ENCODE results near the gene STAMBPL1. TPM values are rescaled to one million over a fixed set of nuclear protein-coding genes. Genes with fewer than 3 reads are reported as not detected.

The STAMBPL1 gene
- total RNA-seq, 1 experiment from 2014 or later: 25.2 TPM

GRCh38 chr10:88874281-88874680, 5.8 kb upstream of the STAMBPL1 start:
- Histone ChIP-seq H3K27me3 (ENCODE audit: control insufficient read depth, insufficient read depth, low read length) (no peaks in the 10 kb centered on the region), H3K4me1 (ENCODE audit: control insufficient read depth, insufficient read depth, low read length) (peaks cover 5% of the 10 kb centered on the region), H3K4me3 (ENCODE audit: low read depth in 2 of 2, low read length in 2 of 2) (no peak overlapping the region), H3K9me3 (ENCODE audit: control insufficient read depth, insufficient read depth, low read depth, low read length) (peaks cover 4% of the 10 kb centered on the region; the same call in 1 of the 2 replicates), H3K36me3 (ENCODE audit: control insufficient read depth, insufficient read depth, low read length) (no peaks in the 10 kb centered on the region), H3K27ac (ENCODE audit: low read length) (no peak overlapping the region; the same call in 1 of the 2 replicates)
- CTCF ChIA-PET: no interaction called here
- TF ChIP-seq TCF7L2 (IDR thresholded peaks at IDR 0.05; ENCODE audit: low read depth, low read length) (no peak), POLR2AphosphoS5 (IDR thresholded peaks at IDR 0.05; ENCODE audit: low read depth, low read length) (no peak), CTCF (IDR thresholded peaks at IDR 0.05) (no peak), SIN3A (IDR thresholded peaks at IDR 0.05; ENCODE audit: borderline replicate concordance, insufficient read depth, low read depth, low read length) (no peak)
- TF ChIP-seq, protein P1, sequence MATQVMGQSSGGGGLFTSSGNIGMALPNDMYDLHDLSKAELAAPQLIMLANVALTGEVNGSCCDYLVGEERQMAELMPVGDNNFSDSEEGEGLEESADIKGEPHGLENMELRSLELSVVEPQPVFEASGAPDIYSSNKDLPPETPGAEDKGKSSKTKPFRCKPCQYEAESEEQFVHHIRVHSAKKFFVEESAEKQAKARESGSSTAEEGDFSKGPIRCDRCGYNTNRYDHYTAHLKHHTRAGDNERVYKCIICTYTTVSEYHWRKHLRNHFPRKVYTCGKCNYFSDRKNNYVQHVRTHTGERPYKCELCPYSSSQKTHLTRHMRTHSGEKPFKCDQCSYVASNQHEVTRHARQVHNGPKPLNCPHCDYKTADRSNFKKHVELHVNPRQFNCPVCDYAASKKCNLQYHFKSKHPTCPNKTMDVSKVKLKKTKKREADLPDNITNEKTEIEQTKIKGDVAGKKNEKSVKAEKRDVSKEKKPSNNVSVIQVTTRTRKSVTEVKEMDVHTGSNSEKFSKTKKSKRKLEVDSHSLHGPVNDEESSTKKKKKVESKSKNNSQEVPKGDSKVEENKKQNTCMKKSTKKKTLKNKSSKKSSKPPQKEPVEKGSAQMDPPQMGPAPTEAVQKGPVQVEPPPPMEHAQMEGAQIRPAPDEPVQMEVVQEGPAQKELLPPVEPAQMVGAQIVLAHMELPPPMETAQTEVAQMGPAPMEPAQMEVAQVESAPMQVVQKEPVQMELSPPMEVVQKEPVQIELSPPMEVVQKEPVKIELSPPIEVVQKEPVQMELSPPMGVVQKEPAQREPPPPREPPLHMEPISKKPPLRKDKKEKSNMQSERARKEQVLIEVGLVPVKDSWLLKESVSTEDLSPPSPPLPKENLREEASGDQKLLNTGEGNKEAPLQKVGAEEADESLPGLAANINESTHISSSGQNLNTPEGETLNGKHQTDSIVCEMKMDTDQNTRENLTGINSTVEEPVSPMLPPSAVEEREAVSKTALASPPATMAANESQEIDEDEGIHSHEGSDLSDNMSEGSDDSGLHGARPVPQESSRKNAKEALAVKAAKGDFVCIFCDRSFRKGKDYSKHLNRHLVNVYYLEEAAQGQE (IDR thresholded peaks at IDR 0.05; ENCODE audit: insufficient read depth in 1 of 2, low read depth in 2 of 2, low read length in 1 of 2): no peak
- ATAC-seq (no peak), DNase-seq (ENCODE audit: low read depth, low spot score) (no peak)
- BruUV-seq (replicated peaks): no TSS peak
- intact Hi-C loops (cut with micrococcal nuclease; ENCODE audit: unreplicated experiment) (no loop called here), in situ Hi-C loops (cut with HindIII; ENCODE audit: low pct_unique_long_range_greater_than_20kb, low sequenced_read_pairs) (no loop called here)
- POLR2A ChIA-PET: no interaction called here

DNA sequence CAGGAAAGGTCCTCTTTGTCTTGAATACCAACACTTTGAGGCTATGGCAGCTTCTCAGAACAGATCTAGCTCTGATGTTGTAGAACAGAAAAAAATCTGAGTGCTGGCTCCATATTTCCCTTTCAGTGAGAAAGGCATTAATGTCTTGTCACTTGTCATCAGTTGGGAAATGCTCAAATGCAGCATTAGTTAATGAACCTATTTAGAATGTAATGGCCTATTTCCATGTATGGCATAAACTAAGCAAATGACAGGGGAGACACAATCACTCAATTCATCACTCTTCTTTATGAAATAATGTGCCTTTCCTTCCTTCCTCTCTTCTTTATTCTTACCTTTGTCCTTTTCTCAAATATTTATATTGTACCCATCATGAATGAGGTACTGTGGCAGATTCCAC, 5.0 kb upstream of the STAMBPL1 start:
- no peak overlapping the region for H3K4me3 ChIP-seq (ENCODE audit: low read depth in 2 of 2, low read length in 2 of 2)
- no peaks in the 10 kb centered on the region for H3K36me3 ChIP-seq (ENCODE audit: control insufficient read depth, insufficient read depth, low read length)
- no peak for ATAC-seq
- TF ChIP-seq SIN3A (IDR thresholded peaks at IDR 0.05; ENCODE audit: borderline replicate concordance, insufficient read depth, low read depth, low read length): no peak
- no peak for TF ChIP-seq TCF7L2 (IDR thresholded peaks at IDR 0.05; ENCODE audit: low read depth, low read length)
- TF ChIP-seq CTCF (IDR thresholded peaks at IDR 0.05): no peak
- TF ChIP-seq, protein P1 (IDR thresholded peaks at IDR 0.05; ENCODE audit: insufficient read depth in 1 of 2, low read depth in 2 of 2, low read length in 1 of 2): no peak
- no peak for TF ChIP-seq POLR2AphosphoS5 (IDR thresholded peaks at IDR 0.05; ENCODE audit: low read depth, low read length)
- intact Hi-C loops (cut with micrococcal nuclease; ENCODE audit: unreplicated experiment) (no loop called here), in situ Hi-C loops (cut with HindIII; ENCODE audit: low pct_unique_long_range_greater_than_20kb, low sequenced_read_pairs) (no loop called here)
- H3K9me3 ChIP-seq (ENCODE audit: control insufficient read depth, insufficient read depth, low read depth, low read length): peaks cover 4% of the 10 kb centered on the region; the same call in 1 of the 2 replicates
- H3K4me1 ChIP-seq (ENCODE audit: control insufficient read depth, insufficient read depth, low read length): peaks cover 9% of the 10 kb centered on the region
- BruUV-seq (replicated peaks): no TSS peak
- ChIA-PET CTCF (no interaction called here), POLR2A (no interaction called here)
- no peak for DNase-seq (ENCODE audit: low read depth, low spot score)
- H3K27me3 ChIP-seq (ENCODE audit: control insufficient read depth, insufficient read depth, low read length): no peaks in the 10 kb centered on the region
- 0 out of 2 replicates have a peak overlapping the region, but pooled peaks have one; percentile 9 for H3K27ac ChIP-seq (ENCODE audit: low read length)
